SH-SY5Y (cell line): ENCODE results near the gene ENHO.

Source experiments
- GATA2 ChIP-seq: IDR thresholded peaks from 2 replicates; pipeline ENCODE4 v1.6.1; 2011; ENCODE audit warnings: mild to moderate bottlenecking, low read depth, low read length
- GATA3 ChIP-seq: IDR thresholded peaks from 2 replicates; pipeline ENCODE4 v1.6.1; 2011; ENCODE audit warnings: low read depth, mild to moderate bottlenecking, low read length, moderate library complexity

GRCh38 chr9:34507556-34507955 is 15.2 kb downstream of the ENHO start:
- no peak for TF ChIP-seq GATA3
- TF ChIP-seq GATA2 = no peak
